SKM-1 (cell line): ENCODE results near the gene KMO.
A peak's percentile ranks its signal among the peaks of the same experiment; 100 is the strongest.

Experiments
- DNase-seq: peaks from one replicate; lab custom pipeline; 2025; ENCODE audit not compliant: unreplicated experiment; lab: John Stamatoyannopoulos, UW

KMO gene

GRCh38 chr1:241532162-241532531 lies at the start of gene KMO:
KMO (plus strand) TSS chr1:241532378; CDS start chr1:241532445, 67 bp downstream.
- DNase-seq: no peak

- no peak for DNase-seq
Observed at GRCh38 chr1:241482761-241483250, 49.4 kb upstream of the KMO start.

GRCh38 chr1:241485145-241485544 lies 47.0 kb upstream of the KMO start:
- no peak for DNase-seq

GRCh38 chr1:241485554-241485992 lies 46.6 kb upstream of the KMO start:
- DNase-seq: peak; percentile 53

- no peak for DNase-seq
Observed at GRCh38 chr1:241488739-241489138, 43.4 kb upstream of the KMO start.

GRCh38 chr1:241495741-241496140 lies 36.4 kb upstream of the KMO start:
- no peak for DNase-seq

- DNase-seq: peak; percentile 20
Observed at GRCh38 chr1:241499910-241500309, 32.3 kb upstream of the KMO start.

GRCh38 chr1:241503444-241503843 lies 28.7 kb upstream of the KMO start:
- no peak for DNase-seq

GRCh38 chr1:241507189-241507863 lies 24.9 kb upstream of the KMO start:
- DNase-seq: no peak

GRCh38 chr1:241513378-241513777 lies 18.8 kb upstream of the KMO start:
- no peak for DNase-seq

- no peak for DNase-seq
Observed at GRCh38 chr1:241518476-241519307, 13.5 kb upstream of the KMO start.

- peak; percentile 100 for DNase-seq
Observed at GRCh38 chr1:241519308-241520079, 12.7 kb upstream of the KMO start, which contains the start of gene FH. FH (minus strand) TSS chr1:241519755; CDS start chr1:241519722, 33 bp downstream.

- no peak for DNase-seq
Observed at GRCh38 chr1:241520080-241520465, 12.1 kb upstream of the KMO start.

GRCh38 chr1:241521718-241522117 lies 10.5 kb upstream of the KMO start:
- DNase-seq: no peak

GRCh38 chr1:241525026-241525425 lies 7.2 kb upstream of the KMO start:
- DNase-seq: no peak

- DNase-seq: no peak
Observed at GRCh38 chr1:241527146-241527545, 5.0 kb upstream of the KMO start.

GRCh38 chr1:241531195-241532161 lies 700 bp upstream of the KMO start:
- peak; percentile 99 for DNase-seq

- no peak for DNase-seq
Observed at GRCh38 chr1:241532864-241533263, 686 bp downstream of the KMO start.

- DNase-seq: no peak
Observed at GRCh38 chr1:241533326-241534115, 1.3 kb downstream of the KMO start.
